ENCODE results near the gene CRYZ. TPM values are rescaled to one million over a fixed set of nuclear protein-coding genes. Genes with fewer than 3 reads are reported as not detected.

The CRYZ gene
- total and polyA plus RNA-seq, 2 of the 8 experiments (the other 6 are each of a cell fraction or from before 2014, with no cell fraction given) = 20.5 to 43.8 TPM

GRCh38 chr1:74686928-74687327, 45.9 kb downstream of the CRYZ start (continued):
- TF ChIP-seq CTCF (IDR thresholded peaks at IDR 0.05; ENCODE audit: control extremely low read depth in 1 of 3, insufficient read depth in 1 of 3, low read depth in 1 of 3, low read length in 3 of 3) = no peak
- TF ChIP-seq BRCA1 (IDR thresholded peaks at IDR 0.05; ENCODE audit: low read depth, low read length) = no peak
- no peak for TF ChIP-seq TCF12 (IDR thresholded peaks at IDR 0.05; ENCODE audit: low read depth, low read length)
